Dermis blood vessel endothelial cell (primary cell): ENCODE measurements around the gene PDE8B. TPM values are rescaled to one million over a fixed set of nuclear protein-coding genes. Genes with fewer than 3 reads are reported as not detected.
"Not testable (repeated sequence)": the region's sequence is repeated elsewhere in the genome, so short reads cannot be mapped to it uniquely, and the experiment has no call there.

Experiments
- DNase-seq: peaks from one replicate; pipeline ENCODE4 v3.0.0; 2010
- total RNA-seq: library from RNA; depleted of rRNA; stranded (reverse); fragments of >200 nt; gene quantifications from 2 replicates; pipeline ENCODE4 v1.2.3, GENCODE V29; 2014

PDE8B gene
- total RNA-seq, 1 donor from 2014 or later, result under 0.01 TPM

DNA sequence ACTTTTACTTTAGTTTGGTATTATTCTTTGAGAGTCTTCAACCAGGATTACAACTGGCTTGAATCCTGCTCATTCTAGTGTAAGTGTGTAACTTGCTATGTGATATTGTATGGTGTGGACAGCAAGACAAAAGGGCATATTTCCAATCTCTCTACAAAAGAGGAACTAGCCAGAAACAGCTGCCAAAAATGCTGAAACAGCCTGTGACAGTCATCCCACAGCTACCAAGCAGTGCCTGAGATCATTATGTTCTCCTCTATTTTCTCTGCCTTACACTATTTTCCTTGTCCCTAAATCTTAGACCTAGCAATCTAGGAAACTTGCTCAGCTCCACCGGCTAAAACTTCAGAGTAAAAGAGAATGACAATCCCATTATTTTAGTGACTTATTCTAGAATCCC lies 238.8 kb downstream of the PDE8B start:
- no peak for DNase-seq

DNA sequence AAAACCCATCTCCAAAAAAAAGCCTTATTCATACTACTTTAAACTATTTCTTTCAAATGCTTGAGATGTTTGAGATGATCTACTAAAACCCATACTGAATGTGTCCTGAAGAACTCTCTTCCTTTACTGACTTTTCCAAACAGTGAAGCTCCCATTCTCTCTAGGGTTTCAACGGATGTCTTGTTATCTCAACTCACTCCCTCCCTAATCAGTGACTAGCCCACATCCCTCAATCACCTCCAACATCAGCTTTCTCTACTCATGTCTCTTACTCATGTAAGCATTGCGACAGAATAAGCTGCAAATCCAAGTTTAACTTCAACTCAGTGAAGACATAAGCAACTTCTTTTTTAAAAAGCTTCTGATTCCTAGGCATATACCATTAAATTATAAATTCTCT lies 239.5 kb downstream of the PDE8B start:
- no peak for DNase-seq

DNA sequence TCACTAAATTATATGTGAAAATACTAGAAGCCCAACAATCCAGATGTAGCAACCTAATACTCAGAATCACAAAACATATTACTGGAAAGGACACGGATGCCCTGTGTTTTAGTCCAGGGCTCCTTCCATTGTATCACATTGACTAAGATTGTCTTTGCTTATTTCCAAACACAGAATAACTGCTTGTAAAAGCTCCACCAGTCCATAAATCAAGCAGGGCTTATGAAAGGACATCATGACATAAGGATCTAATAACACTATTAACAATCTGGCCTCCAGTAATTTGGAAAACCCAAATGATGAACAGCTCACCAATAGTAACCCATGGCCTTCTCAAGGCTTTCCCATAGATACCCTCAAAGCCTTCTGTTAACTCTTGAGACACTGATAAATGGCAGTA lies 241.9 kb downstream of the PDE8B start:
- no peak for DNase-seq

DNA sequence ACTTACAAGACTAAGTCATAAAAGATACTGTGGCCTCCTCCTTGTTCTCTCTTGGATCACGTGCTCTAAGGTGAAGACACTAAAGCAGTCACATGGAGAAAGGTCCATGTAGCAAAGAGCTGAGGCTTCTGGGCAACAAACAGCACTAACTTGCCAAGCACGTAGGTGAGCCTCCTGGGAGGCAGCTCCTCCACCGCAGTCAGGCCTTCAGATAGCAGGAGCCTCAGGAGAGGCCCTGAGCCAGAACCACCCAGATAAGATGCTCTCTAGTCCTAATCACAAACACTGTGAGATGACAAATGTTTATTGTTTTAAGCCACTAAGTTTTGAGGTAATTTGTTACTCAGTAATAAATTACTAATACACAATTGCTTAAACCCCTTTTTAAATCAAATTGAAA lies 243.6 kb downstream of the PDE8B start:
- DNase-seq, result no peak

DNA sequence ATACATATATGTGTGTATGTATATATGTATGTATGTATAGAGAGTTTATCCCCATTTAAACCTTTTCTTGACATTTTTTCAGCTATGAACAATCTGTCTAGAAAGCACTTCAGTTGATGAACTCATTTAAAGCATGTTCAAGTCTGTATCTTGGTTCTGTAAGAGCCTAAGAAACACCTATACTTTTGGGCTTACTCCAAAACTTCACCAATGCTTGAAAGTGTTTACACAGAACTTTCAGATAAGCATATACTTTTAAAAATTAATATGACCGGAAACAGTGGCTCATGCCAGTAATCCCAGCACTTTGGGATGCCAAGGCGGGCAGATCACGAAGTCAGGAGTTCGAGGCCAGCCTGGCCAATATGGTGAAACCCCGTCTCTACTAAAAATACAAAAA lies 250.8 kb downstream of the PDE8B start:
- no peak for DNase-seq

DNA sequence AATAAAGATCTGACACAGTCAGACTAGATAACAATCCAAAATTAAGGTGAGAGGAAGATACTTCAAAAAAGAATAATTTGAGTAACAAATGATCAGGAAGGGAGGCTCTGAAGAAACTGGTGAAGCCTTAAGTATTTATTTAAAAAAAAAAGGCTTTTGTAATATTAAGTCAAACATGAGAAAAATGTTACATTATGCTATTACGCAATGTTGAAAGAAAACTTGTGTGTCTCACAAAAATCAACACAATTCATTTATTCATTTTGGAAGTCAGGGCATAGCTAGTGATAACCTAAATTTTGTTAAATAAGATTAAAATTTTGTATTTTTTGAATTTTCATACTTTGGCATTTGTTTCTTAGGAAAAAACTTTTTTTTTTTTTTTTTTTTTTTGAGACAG lies 253.4 kb downstream of the PDE8B start:
- no peak for DNase-seq

DNA sequence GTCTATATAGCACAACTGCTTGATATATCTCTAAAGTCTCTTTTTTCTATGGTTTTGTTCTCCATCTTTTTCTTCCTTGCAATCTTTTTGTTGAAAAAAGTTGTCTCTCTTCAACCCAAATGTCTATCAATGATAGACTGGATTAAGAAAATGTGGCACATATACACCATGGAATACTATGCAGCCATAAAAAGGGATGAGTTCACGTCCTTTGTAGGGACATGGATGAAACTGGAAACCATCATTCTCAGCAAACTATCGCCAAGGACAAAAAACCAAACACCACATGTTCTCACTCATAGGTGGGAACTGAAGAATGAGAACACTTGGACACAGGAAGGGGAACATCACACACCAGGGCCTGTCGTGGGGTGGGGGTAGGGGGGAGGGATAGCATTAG lies 258.4 kb downstream of the PDE8B start:
- not testable (repeated sequence) for DNase-seq

DNA sequence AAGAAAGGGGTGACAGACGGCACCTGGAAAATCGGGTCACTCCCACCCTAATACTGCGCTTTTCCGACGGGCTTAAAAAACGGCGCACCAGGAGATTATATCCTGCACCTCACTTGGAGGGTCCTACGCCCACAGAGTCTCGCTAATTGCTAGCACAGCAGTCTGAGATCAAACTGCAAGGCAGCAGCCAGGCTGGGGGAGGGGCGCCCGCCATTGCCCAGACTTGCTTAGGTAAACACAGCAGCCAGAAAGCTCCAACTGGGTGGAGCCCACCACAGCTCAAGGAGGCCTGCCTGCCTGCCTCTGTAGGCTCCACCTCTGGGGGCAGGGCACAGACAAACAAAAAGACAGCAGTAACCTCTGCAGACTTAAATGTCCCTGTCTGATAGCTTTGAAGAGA lies 264.6 kb downstream of the PDE8B start:
- DNase-seq, result not testable (repeated sequence)

Other genes with a start within 250 kb of the PDE8B start
- 26.7 and 33.8 TPM in 2 replicates for gene AGGF1, start 180.3 kb upstream of the PDE8B start, total RNA-seq
- gene ZBED3, start 123.4 kb upstream of the PDE8B start, total RNA-seq, result 3.6 and 6.1 TPM in 2 replicates